NOMO-1 (cell line): ENCODE measurements around the gene MYOG.

Source experiments
- DNase-seq, 2 experiments: peaks; one replicate each; lab custom pipeline; 2025; ENCODE audit not compliant: unreplicated experiment in 2 of 2; lab: John Stamatoyannopoulos, UW

Gene MYOG

DNA sequence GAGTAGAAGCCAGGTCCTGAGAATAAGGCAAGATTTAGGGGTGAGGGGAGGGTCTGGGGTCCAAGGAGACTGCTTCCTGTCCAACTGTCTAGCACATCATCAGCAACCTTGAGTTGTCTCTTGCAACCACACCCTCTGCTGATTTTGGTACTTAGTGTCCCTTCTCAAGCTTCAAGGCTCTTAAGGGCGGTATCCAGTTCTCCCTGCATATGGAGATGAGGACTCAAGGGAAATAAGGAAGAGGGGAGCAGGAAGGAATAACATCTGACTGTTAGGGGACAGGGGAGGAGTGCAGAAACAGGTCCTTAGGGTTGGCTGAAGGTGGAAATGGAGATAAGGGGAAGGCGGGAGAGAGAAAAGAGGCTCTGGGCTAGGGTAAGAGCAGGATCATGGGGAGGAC is 12.3 kb downstream of the MYOG start:
- DNase-seq = no peak

DNA sequence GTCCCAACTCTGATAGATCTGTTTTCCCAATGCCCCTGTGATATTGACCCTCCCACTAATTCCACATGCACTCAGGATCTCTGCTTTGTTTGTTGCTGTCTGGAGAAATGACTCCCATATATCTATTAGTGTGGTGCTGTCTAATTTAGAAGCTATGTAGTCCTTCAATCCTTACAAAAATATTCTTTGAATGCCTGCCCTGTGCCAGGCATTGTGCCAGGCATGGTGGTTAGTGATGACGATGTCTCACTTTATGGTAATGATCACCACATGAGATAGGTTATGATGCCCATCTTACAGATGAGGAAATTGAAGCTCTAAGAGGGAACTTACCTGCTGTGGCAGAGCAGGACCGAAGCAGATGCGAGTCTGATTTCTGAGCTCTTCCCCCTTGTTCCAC is 12.9 kb downstream of the MYOG start:
- no peak for DNase-seq

DNA sequence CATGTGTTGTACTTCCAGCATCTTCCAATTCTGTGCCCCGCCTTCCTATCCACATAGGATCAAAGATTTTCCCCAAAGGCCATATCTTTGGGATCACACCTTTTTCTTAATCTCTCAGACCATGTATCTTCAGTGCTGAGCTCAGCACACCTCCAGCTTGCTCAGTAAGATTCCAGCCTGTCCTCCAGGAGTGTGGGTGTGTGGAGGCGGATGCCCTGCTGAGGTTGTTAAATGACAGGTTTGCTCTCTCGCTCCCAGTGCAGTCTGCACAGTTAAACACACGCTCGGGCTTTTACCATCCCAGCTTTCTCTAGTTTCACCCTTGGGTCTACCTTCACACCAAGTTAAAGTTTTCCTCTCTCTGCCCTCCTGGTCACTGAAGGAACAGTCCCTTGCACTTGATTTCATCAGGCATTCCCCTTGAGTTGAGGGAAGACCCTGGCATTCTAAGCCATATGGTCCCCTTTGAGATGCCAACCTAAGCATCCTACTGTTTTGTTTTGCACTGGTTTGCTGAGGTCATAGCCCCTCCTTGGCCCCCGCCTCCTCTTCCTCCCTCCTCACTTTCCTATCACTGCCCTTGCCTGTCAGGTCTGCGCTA is 13.7 kb downstream of the MYOG start:
- no peak for DNase-seq

DNA sequence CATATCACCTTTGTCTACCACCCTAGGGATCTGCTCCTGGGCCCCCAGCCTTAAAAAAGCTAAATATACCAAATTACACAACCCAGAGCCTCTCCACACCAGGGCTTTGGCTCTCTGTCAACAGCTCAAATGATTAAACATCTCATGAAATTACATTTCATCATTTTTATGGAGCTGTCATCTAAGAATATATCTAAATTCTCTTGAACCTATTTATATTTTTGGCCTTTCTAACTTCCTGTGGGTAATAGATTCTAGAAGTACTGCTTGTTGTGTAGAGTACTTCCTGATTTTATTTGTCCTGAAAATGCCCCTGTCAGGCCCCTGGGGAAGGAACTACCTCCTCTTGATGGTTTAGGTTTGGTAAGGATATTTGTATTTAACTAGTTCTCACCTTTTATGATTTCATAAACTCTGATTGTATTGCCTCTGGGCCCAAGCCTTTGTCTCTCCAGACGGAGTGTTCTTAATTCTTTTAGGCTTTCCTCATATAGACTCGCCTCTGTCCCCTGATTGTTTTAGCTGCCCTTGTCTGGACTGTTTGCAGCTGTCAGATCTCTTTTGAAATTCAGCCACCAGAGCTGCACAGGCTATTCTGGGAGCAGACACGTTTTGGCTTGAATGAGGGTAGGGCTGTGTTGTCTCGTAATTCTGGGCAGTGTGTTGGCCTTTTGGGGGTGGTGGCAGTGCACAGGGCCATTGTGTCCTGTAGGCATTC is 16.6 kb downstream of the MYOG start:
- DNase-seq = peak; percentile 94 to 97

DNA sequence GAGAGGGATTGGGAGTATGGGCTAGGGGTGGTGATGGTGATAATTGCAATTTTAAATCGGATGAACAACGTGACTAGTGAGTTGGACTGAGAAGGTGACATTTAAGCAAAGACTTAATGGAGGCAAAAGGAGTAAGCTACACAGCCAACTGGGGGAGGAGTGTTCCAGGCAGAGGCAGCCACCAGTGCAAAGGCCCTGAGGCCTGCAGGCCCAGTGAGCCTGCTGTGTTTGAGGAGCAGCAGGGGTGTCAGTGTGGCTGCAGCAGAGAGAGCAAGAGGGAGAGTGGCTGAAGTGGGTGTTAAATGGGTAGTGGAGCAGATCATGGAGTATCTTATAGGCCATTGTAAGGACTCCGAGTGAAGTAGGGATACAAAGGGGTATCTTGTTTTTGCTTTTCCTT is 18.8 kb downstream of the MYOG start:
- no peak for DNase-seq

DNA sequence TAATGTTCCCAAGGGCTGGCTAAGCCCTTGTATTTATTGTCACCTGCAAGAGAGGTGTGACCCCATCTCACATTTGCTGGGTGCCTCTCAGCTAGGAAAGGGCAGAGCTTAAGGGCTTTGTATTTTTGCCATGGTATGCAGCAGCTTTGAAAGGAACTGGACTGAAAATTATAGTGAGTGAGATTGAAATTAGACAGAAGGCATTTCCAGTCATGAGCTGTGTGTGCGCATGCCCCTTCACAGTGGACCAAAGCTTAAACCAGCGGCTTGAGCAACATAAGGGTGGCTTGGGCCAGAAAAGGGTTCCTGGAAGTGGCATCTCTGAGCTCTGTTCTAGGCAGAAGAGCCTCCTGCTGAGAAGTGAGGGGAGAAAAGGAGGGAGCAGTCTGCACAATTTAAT is 19.8 kb downstream of the MYOG start:
- no peak for DNase-seq

DNA sequence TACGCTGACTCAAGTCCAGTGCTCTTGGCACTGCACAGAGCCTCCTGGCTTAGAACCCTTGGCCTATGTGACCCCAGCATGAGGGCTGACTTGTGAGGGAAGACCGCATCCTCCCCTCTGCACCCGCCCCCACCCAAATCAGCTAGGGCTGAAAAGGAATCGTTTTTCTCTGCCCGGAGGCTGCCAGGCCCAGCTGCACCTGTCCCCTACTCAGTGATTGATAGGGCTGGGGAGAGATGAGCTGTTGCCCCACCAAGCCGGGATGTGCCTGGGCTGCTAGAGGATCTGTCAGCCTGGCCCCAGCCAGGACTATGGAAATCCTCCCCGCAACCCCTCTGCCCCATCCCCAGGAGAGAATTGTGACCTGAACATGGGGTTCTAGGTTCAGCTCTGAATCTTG is 20.6 kb downstream of the MYOG start:
- DNase-seq = no peak

DNA sequence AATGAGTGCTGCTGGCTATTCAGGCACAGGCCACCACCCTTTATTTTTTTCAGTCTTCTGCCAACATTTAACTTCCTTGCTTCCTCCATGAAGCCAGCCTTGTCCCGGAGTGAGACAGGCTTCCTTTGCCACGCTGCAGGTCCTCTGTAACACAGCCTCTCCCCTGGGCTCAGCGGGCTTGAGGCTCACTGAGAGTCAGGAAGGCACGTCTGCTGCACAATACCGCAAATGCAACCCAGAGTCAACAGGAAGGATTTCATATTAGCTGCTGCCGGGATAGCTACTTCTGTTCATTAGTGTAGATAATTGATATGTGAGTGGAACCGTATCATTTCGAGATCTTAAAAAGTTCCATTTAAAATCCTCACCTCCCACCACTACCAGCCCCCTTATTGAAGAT is 22.5 kb downstream of the MYOG start:
- peak in 1 of 2 experiments; percentile 29 for DNase-seq

DNA sequence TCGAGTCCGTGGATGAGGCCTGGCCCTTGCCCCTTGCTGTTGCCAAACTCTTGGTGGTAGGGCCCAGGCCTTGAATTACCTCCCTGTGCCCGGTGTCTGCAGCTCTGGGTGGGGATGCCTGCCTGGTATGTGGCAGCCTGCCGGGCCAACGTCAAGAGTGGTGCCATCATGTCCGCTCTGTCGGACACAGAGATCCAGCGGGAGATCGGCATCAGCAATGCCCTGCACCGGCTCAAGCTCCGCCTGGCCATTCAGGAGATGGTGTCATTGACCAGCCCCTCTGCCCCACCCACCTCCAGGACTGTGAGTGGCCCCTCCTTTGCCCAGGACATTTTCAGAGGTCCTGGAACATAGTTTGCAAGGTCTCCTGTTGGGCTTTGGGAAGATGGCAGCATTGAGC is 25.7 kb downstream of the MYOG start:
- no peak for DNase-seq

DNA sequence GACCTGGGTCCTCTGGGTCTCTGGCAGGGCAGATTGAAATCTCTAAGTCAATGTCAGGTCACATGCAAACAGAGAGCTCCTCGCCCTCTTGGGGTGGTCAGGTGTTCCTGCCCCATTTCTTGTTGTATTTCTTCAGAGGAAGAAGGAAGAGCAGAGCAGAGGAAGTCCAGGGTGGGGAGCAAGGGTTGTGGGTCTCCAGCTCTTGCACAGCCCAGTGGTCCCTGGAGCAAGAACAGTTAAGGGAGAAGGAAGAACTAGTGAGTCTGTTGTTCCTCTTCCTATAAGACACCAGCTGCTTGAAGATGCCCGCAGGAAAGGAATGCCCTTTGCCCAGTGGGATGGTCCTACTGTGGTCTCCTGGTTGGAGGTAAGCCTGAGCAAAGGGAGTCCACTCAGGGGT is 26.3 kb downstream of the MYOG start:
- peak; percentile 29 to 61 for DNase-seq

DNA sequence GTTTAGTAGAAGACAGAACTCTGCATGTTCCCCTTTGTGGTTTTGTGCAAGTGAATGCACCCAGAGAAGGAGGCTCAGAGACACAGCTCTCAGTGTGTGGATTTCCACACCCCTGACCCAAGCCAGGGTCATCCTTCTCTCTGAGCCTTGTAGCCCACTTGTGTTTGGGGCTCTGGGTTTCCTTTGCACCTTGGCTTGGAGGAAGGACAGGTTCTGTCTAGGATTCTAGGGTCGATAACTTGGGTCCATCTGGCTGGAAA is 27.2 kb downstream of the MYOG start:
- peak; percentile 53 to 81 for DNase-seq

DNA sequence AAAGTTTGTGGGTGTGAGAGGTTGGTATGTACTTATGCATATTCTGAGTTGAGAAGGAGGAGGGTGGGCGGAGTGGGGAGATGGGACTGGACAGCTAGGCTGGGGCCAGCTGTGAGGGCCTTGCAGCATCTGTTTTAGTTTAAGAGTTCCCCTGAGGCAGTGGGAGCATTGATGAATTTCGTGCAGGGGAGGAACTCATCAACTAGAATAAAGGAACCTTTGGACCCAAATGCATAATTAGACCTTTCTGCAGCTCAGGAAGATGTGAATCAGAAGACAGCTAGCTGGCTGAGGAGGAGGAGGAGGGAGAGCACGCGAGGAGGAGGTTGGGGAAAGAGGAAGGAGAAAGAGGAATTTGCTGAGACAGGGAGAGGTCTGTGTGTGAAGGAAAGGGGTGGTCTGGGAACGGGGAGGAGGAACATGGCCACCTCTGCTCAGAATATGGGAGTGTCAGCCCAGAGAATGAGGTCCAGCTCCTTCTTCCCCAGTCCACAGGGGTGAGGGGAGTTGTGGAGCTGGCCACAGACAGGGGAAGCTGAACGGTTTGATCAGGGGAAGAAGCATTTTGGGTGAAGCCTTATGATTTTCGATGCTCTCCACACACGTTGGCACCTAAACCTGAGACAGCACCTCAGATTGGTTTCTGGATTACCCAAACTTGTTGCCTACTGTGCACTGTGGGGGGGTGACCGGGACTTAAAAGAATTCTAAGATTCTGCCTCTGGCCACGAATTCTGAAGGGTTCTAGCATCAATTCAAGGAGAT is 27.7 kb downstream of the MYOG start:
- DNase-seq = peak; percentile 56 to 82

DNA sequence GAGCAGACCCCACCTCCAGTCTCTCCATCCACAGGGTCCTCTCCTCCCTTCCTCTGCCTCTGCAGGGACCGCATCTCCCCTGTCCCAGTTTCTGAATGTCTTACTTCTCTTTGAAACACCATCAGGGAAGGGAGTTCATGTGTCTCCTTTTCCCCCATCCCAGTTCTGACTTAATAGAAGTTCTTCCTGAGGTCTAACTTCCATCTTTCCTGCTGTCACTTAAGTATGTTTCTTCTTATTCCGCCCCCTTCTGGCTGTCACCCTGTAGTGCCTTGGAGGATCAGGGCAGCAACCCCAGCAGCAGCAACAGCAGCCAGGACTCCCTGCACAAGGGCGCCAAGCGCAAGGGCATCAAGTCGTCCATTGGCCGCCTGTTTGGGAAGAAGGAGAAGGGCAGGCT is 29.3 kb downstream of the MYOG start:
- no peak for DNase-seq

DNA sequence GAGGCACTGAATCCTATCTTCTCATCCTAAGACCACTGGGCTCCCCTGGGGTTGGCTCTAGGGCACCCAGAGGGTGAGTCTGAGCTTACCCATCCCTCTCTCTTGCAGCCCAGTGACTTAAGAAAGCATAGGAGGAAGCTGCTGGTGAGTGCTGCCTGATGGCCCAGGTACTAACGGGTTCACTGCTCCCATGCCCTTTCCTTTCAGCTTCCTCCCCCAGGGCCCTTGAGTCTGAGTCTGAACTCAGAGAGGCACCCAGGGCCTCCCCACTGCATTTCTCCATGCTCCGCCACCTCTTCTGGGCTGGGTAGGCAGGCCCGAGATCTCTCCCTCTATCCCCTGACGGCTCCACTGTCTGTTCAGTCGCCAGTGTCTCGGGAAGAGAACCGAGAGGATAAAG is 29.8 kb downstream of the MYOG start:
- no peak for DNase-seq

DNA sequence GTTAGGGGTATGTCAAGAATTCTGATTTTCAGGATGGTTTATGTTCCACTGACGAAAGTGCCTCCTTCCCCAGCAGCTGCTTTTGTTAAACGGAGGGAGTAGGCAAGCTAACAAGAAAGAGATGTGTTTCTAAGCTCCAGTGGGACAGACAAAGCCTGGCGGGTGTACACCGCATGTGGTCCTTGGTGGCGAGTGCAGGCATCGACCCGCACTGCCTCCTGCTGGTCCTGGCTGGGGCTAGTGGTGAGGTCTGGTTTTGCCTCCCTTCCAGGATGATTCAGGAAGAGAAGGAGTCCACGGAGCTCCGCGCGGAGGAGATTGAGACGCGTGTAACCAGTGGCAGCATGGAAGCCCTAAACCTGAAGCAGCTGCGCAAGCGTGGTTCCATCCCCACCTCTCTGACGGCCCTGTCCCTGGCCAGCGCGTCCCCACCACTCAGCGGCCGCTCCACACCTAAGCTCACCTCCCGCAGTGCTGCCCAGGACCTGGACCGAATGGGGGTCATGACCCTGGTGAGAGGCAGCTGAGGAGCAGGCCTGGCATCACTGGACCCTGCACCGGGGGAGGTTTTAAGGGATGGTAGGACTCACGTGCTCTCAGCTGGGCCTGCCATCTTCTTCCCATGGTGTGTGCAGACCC is 30.5 kb downstream of the MYOG start:
- no peak for DNase-seq

DNA sequence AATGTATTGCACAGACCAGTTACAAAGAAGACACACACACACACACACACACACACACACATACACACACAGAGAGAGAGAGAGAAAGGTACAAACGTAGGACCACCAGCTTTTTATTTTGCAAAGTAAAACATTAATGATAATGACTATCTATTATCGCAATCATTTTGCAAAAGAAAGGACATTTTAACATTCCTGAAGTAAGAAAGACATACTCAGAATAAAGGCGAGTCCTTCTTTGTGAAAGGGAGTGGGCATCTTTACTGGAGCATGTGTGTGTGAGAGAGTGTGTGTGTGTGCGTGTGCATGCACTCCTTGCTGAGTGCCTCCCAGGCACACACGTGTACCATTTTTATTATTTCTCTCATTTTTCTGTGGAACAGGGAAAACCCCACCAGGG is 31.2 kb downstream of the MYOG start:
- no peak for DNase-seq

DNA sequence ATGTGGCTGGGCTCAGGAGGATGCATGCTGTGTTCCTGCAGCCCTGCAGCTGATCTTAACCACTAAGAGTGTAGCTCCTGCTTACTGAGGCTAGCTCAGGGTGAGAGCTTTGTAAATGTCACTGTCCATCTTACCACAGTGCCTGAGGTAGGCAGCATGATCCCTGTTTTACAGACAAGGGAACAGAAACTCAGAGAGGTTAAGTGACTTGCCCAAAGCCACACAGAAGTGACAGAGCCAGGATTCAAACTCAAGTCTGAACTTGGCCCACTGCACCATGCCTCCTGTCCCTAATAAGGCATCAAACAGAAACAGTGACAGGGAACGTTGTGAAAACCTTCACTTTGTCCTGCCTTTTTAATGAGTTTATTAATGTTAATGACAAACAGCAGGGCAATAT is 31.6 kb downstream of the MYOG start:
- no peak for DNase-seq

DNA sequence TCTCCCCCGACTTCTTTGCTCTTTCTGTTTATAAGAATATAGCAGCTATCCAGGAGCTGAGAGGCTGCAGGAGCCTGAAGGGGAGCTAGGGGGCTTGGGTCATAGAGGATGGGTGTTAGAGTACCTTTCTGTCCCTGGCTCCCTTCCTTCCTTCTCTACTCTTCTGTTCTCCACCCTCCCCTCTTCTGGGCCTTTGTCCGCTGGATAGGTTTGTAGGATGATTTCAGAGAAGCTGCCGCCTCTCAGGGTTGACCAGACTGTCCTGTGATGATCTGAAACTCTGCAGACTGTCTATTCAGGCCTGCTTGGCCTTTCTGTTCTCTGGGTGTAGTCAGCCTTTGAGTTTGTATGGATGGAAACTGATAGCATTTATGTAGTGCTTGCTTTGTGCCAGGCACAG is 33.2 kb downstream of the MYOG start:
- no peak for DNase-seq

DNA sequence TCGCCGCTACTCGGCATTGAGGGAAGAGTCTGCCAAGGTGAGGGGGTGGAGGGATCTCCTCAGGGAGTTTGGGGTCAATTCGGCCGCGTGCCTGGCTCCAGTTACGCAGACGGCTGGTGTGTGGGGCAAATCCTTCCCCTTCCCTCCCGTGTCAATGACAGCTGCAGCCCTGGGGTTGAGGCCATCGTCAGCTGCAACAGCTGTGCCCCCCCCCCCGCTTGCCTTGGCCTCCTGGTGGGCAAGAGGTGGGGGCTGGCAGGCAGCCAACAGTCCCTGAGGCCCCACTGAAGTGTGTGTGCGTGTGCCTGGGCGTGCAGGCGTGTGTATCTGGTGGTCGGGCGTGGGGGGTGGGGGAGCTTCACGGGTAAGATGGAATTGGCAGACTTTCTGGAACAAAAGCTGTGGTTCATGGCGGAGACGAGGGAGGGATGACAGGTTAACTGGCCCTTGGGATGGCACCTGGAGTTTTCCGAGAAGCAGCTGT is 33.9 kb downstream of the MYOG start:
- DNase-seq = no peak

DNA sequence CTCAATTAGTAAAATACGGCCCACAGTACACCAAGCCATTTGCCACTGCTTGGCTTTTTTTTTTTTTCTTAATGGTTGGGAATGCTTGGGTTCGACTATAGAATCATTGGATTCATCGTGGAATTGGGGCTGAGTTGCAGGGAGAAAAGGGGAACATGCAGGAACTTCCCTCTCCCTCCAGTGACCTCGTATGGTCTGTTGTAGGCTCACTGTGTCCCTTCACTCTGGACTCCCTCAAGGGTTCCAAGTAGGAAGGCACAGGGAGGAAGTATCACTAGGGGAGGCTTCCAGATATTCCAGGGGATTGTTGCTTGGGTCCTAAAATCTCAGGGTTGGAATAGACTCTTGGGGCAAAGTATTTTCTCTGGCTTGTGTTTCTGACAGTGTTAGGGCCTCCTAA is 35.0 kb downstream of the MYOG start:
- no peak for DNase-seq

DNA sequence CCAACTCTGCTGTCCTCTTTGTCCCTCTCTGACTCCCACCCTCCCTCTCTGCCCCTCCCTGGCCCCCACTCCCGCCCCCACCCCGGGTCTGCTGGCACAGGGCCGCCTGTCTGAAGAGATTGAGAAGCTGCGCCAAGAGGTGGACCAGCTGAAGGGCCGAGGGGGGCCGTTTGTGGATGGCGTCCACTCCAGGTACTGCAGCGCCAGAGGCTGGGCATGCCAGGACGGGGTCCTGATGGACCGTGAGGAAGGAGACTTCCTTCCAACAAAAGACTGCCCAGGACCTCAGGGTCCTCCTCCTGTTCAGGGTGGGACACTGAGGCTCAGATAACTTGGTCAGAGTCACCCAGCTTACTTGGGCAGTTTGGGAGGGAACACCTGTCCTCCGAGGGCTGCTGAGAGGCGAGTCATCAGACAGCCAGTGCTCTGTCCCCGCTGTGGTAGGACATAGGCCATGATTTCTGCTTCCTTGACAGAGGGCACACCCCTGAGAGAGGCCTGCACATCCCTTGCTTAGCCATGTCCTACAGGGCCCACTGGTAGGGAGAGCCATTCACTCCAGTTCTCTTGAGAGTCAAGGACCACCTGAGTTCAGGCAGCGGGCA is 36.1 kb downstream of the MYOG start:
- no peak for DNase-seq
